Endothelial cell of umbilical vein (primary cell): Measurements from ENCODE around the gene ECHDC1. TPM values are rescaled to one million over a fixed set of nuclear protein-coding genes. Genes with fewer than 3 reads are reported as not detected.

Experiments
- BruUV-seq: library from RNA; stranded (reverse); fragments of 400-500 nt; replicated peaks from 2 replicates; lab custom pipeline; 2021; lab: Mats Ljungman, UMichigan
- CTCF ChIA-PET: fragments of 300-600, 350-600 bp; sonication (Branson Sonifier 250); formaldehyde crosslinking; loops from one replicate; lab custom pipeline; 2021; ENCODE audit warnings: antibody characterized with exemption, inconsistent platforms; lab: Charles Lee
- POLR2A ChIA-PET: fragments of 300-600, 350-600 bp; sonication (Branson Sonifier 250); formaldehyde crosslinking; loops from one replicate; lab custom pipeline; 2021; ENCODE audit warnings: antibody characterized with exemption, inconsistent platforms; lab: Charles Lee
- DNase-seq: peaks from one replicate; pipeline ENCODE4 v3.0.0-alpha.2; 2011; ENCODE audit warnings: low read depth, low spot score
- FAIRE-seq: peaks from 2 replicates; lab custom pipeline; 2011; peaks lifted over from hg19 to GRCh38; lab: Jason Lieb, UNC
- H2AFZ ChIP-seq: 2 replicates; pipeline ENCODE4 v1.6.0; 2012; ENCODE audit warnings: low read depth, low read length, control low read depth, inconsistent platforms
- H3K27ac ChIP-seq: 2 replicates; pipeline ENCODE4 v1.5.1; 2011; ENCODE audit warnings: low read depth, mild to moderate bottlenecking, control low read depth, low read length, moderate library complexity; ENCODE audit not compliant: insufficient read depth
- H3K27me3 ChIP-seq, 2 experiments: 2 replicates each; pipeline versions ENCODE4 v1.6.0 to v1.6.1; 2011; ENCODE audit warnings: low read length in 2 of 2, mixed read lengths in 1 of 2; ENCODE audit not compliant: control insufficient read depth in 2 of 2, insufficient read depth in 2 of 2
- H3K36me3 ChIP-seq, 2 experiments: 2 replicates in 1 of 2; 3 replicates in 1 of 2; pipeline ENCODE4 v1.5.1; 2011; ENCODE audit warnings: low read length in 2 of 2, mild to moderate bottlenecking in 1 of 2, moderate library complexity in 1 of 2; ENCODE audit not compliant: control insufficient read depth in 2 of 2, insufficient read depth in 2 of 2; ENCODE audit errors: extremely low read depth in 1 of 2
- H3K4me1 ChIP-seq: 3 replicates; pipeline ENCODE4 v1.5.1; 2011; ENCODE audit warnings: mild to moderate bottlenecking, low read length; ENCODE audit not compliant: control insufficient read depth, insufficient read depth; ENCODE audit errors: extremely low read depth
- H3K4me2 ChIP-seq: 2 replicates; pipeline ENCODE4 v1.6.1; 2011; ENCODE audit warnings: low read length, control low read depth, mixed read lengths; ENCODE audit not compliant: insufficient read depth
- H3K4me3 ChIP-seq, 3 experiments: fragments of 200-600 bp in 1 of 3; sonication (generic), shearing (Covaris generic) in 1 of 3; replicated peaks in 1 of 3; 2 replicates each; pipeline ENCODE4 v1.5.1; 2011 to 2016; ENCODE audit warnings: control low read depth in 3 of 3, low read length in 3 of 3, mild to moderate bottlenecking in 2 of 3, inconsistent platforms in 1 of 3, low read depth in 1 of 3, moderate library complexity in 1 of 3; ENCODE audit not compliant: insufficient read depth in 1 of 3
- H3K79me2 ChIP-seq: 2 replicates; pipeline ENCODE4 v1.6.0; 2012; ENCODE audit warnings: low read length, inconsistent platforms; ENCODE audit not compliant: control insufficient read depth, insufficient read depth
- H3K9ac ChIP-seq: replicated peaks from 2 replicates; pipeline ENCODE3; 2011; ENCODE audit warnings: low read length, control low read depth; ENCODE audit not compliant: insufficient read depth; ENCODE audit errors: extremely low read depth
- H3K9me1 ChIP-seq: replicated peaks from 3 replicates; pipeline ENCODE4 v1.6.0; 2011; ENCODE audit warnings: mild to moderate bottlenecking, low read length; ENCODE audit not compliant: control insufficient read depth, insufficient read depth; ENCODE audit errors: extremely low read depth
- H3K9me3 ChIP-seq: replicated peaks from 2 replicates; pipeline ENCODE4 v1.5.1; 2012; ENCODE audit warnings: low read length, inconsistent platforms; ENCODE audit not compliant: control insufficient read depth, insufficient read depth
- H4K20me1 ChIP-seq: replicated peaks from 2 replicates; pipeline ENCODE3; 2011; ENCODE audit warnings: mild to moderate bottlenecking, low read length; ENCODE audit not compliant: control insufficient read depth, insufficient read depth; ENCODE audit errors: extremely low read depth
- EZH2 ChIP-seq: IDR thresholded peaks from 2 replicates; pipeline ENCODE4 v1.6.1; 2012; ENCODE audit warnings: borderline replicate concordance, low read depth, mild to moderate bottlenecking, moderate library complexity, low read length, inconsistent platforms; ENCODE audit not compliant: severe bottlenecking
- FOS ChIP-seq: IDR thresholded peaks from 2 replicates; pipeline ENCODE4 v1.6.1; 2011; ENCODE audit warnings: mild to moderate bottlenecking, low read length, moderate library complexity, borderline replicate concordance; ENCODE audit not compliant: insufficient read depth
- GATA2 ChIP-seq: IDR thresholded peaks from 2 replicates; pipeline ENCODE4 v1.7.0; 2011; ENCODE audit warnings: low read depth, mild to moderate bottlenecking, moderate library complexity, mixed read lengths, low read length; ENCODE audit not compliant: insufficient read length, insufficient read depth
- JUN ChIP-seq: IDR thresholded peaks from 2 replicates; pipeline ENCODE4 v1.6.1; 2011; ENCODE audit warnings: borderline replicate concordance, low read depth; ENCODE audit not compliant: insufficient read length, insufficient read depth
- MYC ChIP-seq: IDR thresholded peaks from one replicate; pipeline ENCODE4 v1.6.1; 2011; ENCODE audit warnings: mild to moderate bottlenecking, low read depth, low read length
- POLR2A ChIP-seq: IDR thresholded peaks from 2 replicates; pipeline ENCODE4 v1.6.1; 2012; ENCODE audit warnings: low read depth, mild to moderate bottlenecking, control low read depth, low read length
- dilution Hi-C: fragments of 300-500 bp; cut with MboI; formaldehyde crosslinking; loops from one replicate; pipeline ENCODE4 v1.15.0; 2019; ENCODE audit warnings: low sequenced_read_pairs; ENCODE audit not compliant: extremely low pct_ligation_motif_present
- intact Hi-C: fragments of 100-400 bp; cut with micrococcal nuclease; formaldehyde crosslinking; loops from one replicate; pipeline ENCODE4 v1.10.0; 2022
- polyA plus RNA-seq, 4 experiments: library from polyadenylated mRNA; depleted of rRNA in 3 of 4; stranded (reverse) in 3 of 4; unstranded in 1 of 4; fragments of >200 nt; gene quantifications; 2 replicates each; pipeline versions ENCODE4 v1.2.1 to v1.2.3, GENCODE V29; 2011 to 2012; ENCODE audit warnings: missing spikeins in 1 of 4
- total RNA-seq: library from RNA; stranded (reverse); gene quantifications from 2 replicates; pipeline ENCODE4 v1.2.3, GENCODE V29; 2021
- TF ChIP-seq, protein P1 (sequence below), 2 donors: IDR thresholded peaks; 1 replicate in 1 of 2; 2 replicates in 1 of 2; pipeline ENCODE4 v1.5.1; 2011; ENCODE audit warnings: low read length in 2 of 2, mild to moderate bottlenecking in 2 of 2, moderate library complexity in 2 of 2, control low read depth in 1 of 2, inconsistent platforms in 1 of 2, low read depth in 1 of 2; ENCODE audit not compliant: insufficient read depth in 1 of 2; ENCODE audit errors: extremely low read depth in 1 of 2
- TF ChIP-seq, protein P2 (sequence below): IDR thresholded peaks from 2 replicates; pipeline ENCODE4 v1.6.1; 2011; ENCODE audit not compliant: insufficient read depth, insufficient read length

The ECHDC1 gene
- total and polyA plus RNA-seq, 2 donors (not counting 3 experiments of a cell fraction or from before 2014, with no cell fraction given) = 8.1 to 36.8 TPM

DNA sequence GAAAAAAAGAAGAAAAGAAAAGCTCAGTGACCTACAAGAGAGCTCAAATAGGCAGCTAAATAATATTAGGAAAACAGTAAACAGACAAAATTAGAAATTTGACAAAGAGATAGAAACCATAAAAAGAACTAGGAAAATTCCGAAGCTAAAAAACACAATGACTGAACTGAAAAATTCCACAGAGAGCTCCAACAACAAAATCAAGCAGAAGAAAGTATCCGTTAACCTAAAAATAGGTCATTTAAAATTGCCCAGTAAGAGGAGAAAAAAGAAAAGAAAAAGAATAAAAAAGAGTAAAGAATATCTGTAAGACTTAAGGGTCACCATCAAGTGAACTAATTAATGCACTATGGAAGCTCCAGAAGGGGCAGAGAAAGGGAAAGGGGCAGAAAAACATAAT lies 6.6 kb upstream of the ECHDC1 start:
- H3K4me2 ChIP-seq = no peak overlapping the region
- dilution Hi-C loops = no loop called here
- no peak overlapping the region for H2AFZ ChIP-seq
- H3K9me3 ChIP-seq = no peaks in the 10 kb centered on the region
- BruUV-seq = no TSS peak
- no peaks in the 10 kb centered on the region for H3K9me1 ChIP-seq
- H3K36me3 ChIP-seq = no peaks in the 10 kb centered on the region
- intact Hi-C loops = no loop called here
- no peak overlapping the region for H3K9ac ChIP-seq
- no peak for DNase-seq
- H3K27ac ChIP-seq = no peak overlapping the region
- no peaks in the 10 kb centered on the region for H4K20me1 ChIP-seq
- H3K79me2 ChIP-seq = no peaks in the 10 kb centered on the region
- no peak for FAIRE-seq
- H3K27me3 ChIP-seq = no peaks in the 10 kb centered on the region
- CTCF ChIA-PET = no interaction called here
- TF ChIP-seq POLR2A = no peak
- no peak for TF ChIP-seq GATA2
- TF ChIP-seq JUN = no peak
- TF ChIP-seq, protein P1, sequence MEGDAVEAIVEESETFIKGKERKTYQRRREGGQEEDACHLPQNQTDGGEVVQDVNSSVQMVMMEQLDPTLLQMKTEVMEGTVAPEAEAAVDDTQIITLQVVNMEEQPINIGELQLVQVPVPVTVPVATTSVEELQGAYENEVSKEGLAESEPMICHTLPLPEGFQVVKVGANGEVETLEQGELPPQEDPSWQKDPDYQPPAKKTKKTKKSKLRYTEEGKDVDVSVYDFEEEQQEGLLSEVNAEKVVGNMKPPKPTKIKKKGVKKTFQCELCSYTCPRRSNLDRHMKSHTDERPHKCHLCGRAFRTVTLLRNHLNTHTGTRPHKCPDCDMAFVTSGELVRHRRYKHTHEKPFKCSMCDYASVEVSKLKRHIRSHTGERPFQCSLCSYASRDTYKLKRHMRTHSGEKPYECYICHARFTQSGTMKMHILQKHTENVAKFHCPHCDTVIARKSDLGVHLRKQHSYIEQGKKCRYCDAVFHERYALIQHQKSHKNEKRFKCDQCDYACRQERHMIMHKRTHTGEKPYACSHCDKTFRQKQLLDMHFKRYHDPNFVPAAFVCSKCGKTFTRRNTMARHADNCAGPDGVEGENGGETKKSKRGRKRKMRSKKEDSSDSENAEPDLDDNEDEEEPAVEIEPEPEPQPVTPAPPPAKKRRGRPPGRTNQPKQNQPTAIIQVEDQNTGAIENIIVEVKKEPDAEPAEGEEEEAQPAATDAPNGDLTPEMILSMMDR (IDR thresholded peaks at IDR 0.05; ENCODE audit: extremely low read depth in 1 of 2, insufficient read depth in 1 of 2, low read depth in 1 of 2, low read length in 2 of 2) = no peak
- TF ChIP-seq, protein P2, sequence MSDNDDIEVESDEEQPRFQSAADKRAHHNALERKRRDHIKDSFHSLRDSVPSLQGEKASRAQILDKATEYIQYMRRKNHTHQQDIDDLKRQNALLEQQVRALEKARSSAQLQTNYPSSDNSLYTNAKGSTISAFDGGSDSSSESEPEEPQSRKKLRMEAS = no peak
- no peak for TF ChIP-seq EZH2
- TF ChIP-seq FOS = no peak
- no peak for TF ChIP-seq MYC
- POLR2A ChIA-PET = no interaction called here
- H3K4me3 ChIP-seq = no peak overlapping the region
- H3K4me1 ChIP-seq = no peaks in the 10 kb centered on the region
